NB4 (cell line): ENCODE data around the gene VIM.
A peak's percentile ranks its signal among the peaks of the same experiment; 100 is the strongest.

Source experiments
- DNase-seq: peaks from one replicate; pipeline ENCODE4 v3.0.0; 2010; ENCODE audit warnings: low read depth
- H3K4me3 ChIP-seq: one replicate; pipeline ENCODE4 v1.5.1; 2011; ENCODE audit warnings: mild to moderate bottlenecking, low read depth, low read length, moderate library complexity
- CTCF ChIP-seq: IDR thresholded peaks from one replicate; pipeline ENCODE4 v1.5.1; 2012; ENCODE audit warnings: low read depth, low read length
- MAX ChIP-seq: IDR thresholded peaks from 2 replicates; pipeline ENCODE4 v1.6.1; 2011; ENCODE audit warnings: low read depth, low read length
- MYC ChIP-seq: IDR thresholded peaks from 2 replicates; pipeline ENCODE4 v1.6.1; 2011; ENCODE audit warnings: low read depth, low read length
- POLR2A ChIP-seq: IDR thresholded peaks from 2 replicates; pipeline ENCODE4 v1.6.1; 2011; ENCODE audit warnings: mild to moderate bottlenecking; ENCODE audit not compliant: insufficient read length; ENCODE audit errors: extremely low read depth

VIM gene

GRCh38 chr10:17196573-17196972 is 31.5 kb upstream of the VIM start:
- no peak for DNase-seq
- no peak overlapping the region for H3K4me3 ChIP-seq
- TF ChIP-seq MYC (no peak), CTCF (no peak), MAX (no peak), POLR2A (no peak)

GRCh38 chr10:17199351-17199804 is 28.7 kb upstream of the VIM start:
- no peak for TF ChIP-seq CTCF
- no peak for TF ChIP-seq MAX
- no peak for TF ChIP-seq MYC
- TF ChIP-seq POLR2A, result no peak
- DNase-seq, result no peak
- peak overlapping the region; percentile 78 for H3K4me3 ChIP-seq

GRCh38 chr10:17200001-17200911 is 27.8 kb upstream of the VIM start:
- peak overlapping the region; percentile 78 for H3K4me3 ChIP-seq
- TF ChIP-seq CTCF, result no peak
- TF ChIP-seq MYC, result no peak
- TF ChIP-seq MAX, result no peak
- DNase-seq, result peak; percentile 28

GRCh38 chr10:17200912-17201793 is 26.9 kb upstream of the VIM start, which contains the start of gene TRDMT1:
Gene TRDMT1 (minus strand): TSS chr10:17201672. CDS start chr10:17201634, 38 bp downstream.
- DNase-seq, result peak; percentile 87
- TF ChIP-seq MAX (no peak), MYC (no peak; the same call in 1 of the 2 replicates), POLR2A (peak; percentile 43), CTCF (no peak)
- peak within 1 kb of the TSS; percentile 78 for H3K4me3 ChIP-seq

- H3K4me3 ChIP-seq, result peak overlapping the region; percentile 78
- TF ChIP-seq MYC (no peak), CTCF (no peak), POLR2A (no peak), MAX (no peak)
- no peak for DNase-seq
Observed at GRCh38 chr10:17201794-17202116, 26.3 kb upstream of the VIM start.
